Inflammatory macrophage treated with lipopolysaccharide for 1 hour (primary cell): ENCODE results near the gene E2F2.
A peak's percentile ranks its signal among the peaks of the same experiment; 100 is the strongest.

Experiments
- DNase-seq, 2 donors: peaks; one replicate each; pipeline ENCODE4 v3.0.0-alpha.2; 2020 to 2022

Gene E2F2

GRCh38 chr1:23530747-23531561, at the start of gene E2F2:
Gene E2F2 (minus strand): TSS chr1:23531233. CDS start chr1:23530793, 440 bp downstream.
- peak; percentile 76 to 87 for DNase-seq

DNA sequence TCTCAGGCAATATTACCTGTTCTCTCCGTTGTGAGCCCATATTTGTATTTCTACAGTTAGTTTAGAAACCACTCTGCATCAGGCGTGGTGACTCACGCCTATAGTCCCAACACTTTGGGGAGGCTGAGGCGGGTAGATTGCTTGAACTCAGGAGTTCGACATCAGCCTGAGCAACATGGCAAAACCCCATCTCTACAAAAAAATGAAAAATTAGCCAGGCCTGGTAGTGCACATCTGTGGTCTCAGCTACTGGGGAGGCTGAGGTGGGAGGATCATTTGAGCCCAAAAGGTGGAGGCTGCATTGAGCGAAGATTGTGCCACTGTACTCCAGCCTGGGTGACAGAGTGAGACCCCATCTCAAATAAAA, 47.9 kb upstream of the E2F2 start:
- DNase-seq, result no peak

DNA sequence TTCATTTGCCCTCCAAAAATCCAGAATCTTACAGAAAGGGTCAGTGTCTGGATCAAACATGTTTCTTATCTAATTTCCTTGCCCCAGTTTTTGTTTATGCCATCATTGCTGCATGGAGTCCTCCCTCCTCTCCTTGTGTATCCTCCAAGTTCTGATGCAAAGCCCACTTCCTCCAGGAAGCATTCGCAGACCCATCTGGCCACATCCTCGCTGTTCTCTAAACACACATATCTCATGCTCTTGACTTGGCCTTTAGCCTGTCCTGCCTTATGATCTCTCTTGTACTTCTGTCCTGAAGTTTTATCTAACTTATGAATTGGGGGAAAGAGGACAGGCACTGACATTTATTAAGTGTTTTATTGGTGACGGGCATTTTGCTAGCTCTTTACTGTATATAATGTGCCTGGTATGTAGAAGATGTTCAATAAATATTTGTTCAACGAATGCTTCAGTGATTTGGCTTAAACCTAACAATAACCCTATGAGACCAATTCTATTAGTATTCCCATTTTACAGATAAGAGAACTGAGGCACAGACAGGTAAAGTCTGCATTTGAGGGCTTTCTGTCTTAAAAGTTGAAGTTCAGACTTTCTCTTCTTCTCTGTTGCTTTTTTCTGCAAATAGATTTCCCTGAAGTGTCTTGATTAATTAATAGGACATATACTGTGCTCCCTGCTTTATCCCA, 47.4 kb upstream of the E2F2 start:
- DNase-seq, result peak in 1 of 2 donors; percentile 57

- peak; percentile 59 to 85 for DNase-seq
Measured at GRCh38 chr1:23577056-23578004, 46.3 kb upstream of the E2F2 start.

DNA sequence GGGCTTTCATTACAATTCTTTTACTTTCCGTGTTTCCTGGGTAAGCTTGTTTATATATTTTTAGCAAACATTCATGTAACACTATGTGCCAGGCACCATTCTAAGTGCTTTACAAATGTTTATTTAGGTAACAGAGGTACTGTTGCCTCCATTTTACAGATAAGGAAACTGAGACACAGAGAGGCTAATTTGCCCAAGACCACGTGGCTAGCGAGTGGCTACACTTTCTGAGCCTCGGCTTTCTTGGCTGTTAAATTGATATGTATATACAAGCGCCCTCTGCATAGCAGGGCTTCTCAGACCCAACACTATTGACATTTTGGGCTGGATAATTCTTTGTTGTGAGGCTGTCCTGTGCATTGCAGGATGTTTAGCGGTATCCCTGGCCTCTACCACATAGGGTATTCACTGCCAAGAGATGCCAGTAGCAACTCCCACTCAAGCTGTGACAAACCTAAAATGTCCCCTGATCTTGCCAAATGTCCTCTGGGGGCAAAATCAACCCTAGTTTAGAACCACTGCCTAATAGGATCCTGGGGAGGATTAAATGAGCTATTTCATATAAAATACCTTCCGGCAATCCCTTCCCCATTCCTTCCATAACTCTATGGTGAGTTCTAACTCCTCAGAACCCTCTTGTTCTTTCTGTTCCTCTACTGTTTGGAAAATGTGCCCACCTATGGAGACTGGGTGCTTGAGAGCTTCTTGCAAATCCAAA, 45.5 kb upstream of the E2F2 start:
- DNase-seq, result no peak

GRCh38 chr1:23575226-23575810, 44.3 kb upstream of the E2F2 start:
- no peak for DNase-seq

DNA sequence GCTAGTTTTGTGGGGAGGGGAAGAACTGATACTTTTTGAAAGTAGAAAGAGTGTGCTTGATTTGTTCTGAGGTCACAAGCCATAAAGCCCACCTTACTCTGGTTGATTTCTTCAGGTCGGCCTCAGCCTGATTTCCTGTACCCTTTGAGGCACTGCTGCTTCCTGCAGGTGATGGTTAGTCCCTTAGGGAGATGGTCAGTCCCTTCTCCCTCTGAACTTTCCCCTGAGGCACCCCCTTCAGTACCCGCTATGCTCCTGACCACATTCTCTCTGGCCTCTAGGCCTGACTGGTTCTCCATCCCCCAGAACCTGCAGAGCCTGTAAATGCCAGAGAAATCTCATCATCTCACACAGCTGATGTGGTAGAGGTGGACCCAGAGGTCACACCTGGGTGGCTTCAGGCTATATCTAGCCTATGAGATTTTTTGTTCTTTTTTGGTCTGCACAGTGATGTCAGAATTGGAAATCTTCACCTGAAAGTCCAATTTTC, 43.3 kb upstream of the E2F2 start:
- no peak for DNase-seq

- DNase-seq, result no peak
Measured at GRCh38 chr1:23573574-23574182, 42.6 kb upstream of the E2F2 start.

DNA sequence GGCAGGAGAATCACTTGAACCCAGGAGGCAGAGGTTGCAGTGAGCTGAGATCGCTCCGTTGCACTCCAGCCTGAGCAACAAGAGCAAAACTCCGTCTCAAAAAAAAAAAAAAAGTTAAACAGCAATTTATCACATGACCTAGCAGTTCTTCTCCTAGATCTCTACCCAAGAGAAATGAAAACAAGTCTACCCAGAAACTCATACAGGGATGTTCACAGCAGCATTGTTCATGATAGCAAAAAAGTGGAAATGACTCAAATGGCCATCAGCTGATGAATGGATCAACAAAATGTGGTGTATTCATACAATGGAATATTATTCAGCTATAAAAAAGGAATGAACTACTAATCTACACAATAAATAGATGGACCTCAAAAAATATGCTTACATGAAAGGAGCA, 40.4 kb upstream of the E2F2 start:
- no peak for DNase-seq

GRCh38 chr1:23570001-23570691, 39.1 kb upstream of the E2F2 start:
- DNase-seq, result no peak

- DNase-seq, result no peak
Measured at GRCh38 chr1:23568608-23569383, 37.8 kb upstream of the E2F2 start.

- DNase-seq, result no peak
Measured at GRCh38 chr1:23567996-23568607, 37.1 kb upstream of the E2F2 start.

DNA sequence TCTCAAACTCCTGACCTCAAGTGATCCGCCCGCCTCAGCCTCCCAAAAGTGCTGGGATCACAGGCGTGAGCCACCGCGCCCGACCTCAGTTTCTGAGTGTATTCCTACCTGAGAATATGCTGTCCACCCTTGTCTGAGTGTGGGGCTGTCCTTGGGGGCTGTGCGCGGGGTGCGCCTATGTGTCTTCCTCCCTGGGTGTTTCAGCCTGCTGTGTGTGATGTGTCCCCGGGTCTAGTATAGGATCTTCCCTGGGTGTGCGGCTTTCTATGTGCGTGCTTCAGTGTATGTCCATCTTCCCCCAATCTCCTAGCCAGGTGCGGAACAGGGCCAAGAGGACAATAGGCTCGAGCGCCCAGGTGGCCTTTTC, 36.6 kb upstream of the E2F2 start:
- DNase-seq, result no peak

DNA sequence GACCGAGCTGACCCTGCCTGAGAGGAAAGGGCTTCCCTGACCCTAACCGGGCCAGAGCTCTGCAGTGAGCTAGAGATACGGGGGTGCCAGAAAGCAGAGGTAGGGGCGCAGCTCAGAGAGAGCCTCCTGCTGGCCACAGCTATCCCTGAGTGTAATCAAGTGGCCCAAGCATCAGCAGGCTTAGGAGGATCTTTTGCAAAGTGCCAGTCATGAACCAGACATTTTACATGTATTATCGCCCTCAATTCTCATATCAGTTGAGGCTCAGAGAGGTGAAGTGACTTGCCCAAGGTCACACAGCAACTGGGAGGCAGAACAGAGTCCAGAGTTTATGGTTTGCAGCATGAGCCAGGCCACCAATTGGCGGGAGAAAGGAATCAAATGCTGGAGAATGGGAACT, 35.3 kb upstream of the E2F2 start:
- no peak for DNase-seq

DNA sequence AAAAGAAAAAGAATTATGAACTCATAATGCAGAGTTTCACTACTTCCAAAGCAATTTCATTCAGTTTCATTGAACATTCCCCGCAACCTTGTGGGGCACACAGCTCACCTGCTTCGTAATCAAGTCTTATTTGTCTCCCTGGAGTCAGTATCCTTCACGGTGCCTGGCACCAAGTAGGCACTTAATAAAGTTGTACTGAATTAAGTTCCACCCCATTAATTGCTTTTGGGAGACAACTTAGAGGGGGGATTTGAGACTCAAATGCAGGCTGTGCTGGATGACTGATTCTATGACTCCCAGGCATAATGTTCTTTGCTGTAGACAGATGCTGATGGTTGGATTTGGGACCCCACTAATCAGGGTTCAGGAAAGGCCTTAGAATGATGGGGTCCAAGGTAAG, 34.7 kb upstream of the E2F2 start:
- DNase-seq, result no peak

GRCh38 chr1:23564529-23565122, 33.6 kb upstream of the E2F2 start:
- DNase-seq, result no peak

DNA sequence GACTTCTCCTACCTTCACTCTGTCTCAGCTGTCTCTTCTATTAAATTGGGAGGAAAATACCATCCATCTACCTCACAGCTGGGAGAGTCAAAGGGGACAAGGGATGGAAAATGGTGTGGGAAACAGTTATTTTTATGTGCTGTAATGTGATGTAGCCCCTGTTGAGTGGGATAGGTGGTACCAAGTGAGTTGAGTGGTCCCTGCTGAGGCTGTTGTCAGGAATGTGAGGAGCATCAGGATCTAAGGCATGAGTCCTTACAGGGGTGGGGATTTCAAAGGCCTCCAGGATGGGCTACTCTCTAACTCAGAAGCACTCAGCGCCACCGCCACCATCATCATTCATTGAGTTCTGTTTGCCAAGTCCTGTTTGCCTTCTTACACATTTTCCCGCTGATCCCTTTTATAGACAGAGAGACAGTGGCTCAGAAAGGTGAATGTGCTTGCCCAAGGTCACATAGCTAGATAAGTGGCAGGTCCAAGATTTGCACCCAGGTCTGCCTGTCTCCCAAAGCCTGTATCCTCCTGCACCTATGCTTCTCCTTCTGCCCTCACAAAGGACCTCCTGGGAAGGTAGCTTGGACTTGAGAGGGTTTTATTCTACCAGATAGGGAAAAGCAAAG, 32.8 kb upstream of the E2F2 start:
- no peak for DNase-seq

DNA sequence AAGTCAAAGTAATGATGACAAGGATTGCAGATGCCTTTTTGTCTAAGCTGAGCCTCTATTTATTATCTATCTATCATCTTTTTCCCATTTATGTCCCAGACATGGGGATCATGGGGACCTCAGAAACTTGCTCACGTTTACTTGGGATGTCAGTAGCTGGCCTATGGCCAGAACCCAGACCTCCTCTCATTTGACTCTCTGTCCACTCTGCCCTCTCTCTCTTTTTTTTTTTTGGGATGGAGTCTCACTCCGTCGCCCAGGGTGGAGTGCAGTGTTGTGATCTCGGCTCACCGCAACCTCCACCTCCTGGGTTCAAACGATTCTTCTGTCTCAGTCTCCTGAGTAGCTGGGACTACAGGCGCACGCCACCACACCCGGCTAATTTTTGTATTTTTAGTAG, 32.0 kb upstream of the E2F2 start:
- no peak for DNase-seq
